Keratinocyte (primary cell): Measurements from ENCODE around the gene ZCCHC24. TPM values are rescaled to one million over a fixed set of nuclear protein-coding genes. Genes with fewer than 3 reads are reported as not detected.

Experiments used
- DNase-seq: peaks from one replicate; pipeline ENCODE4 v3.0.0-alpha.2; 2011; ENCODE audit warnings: low read depth, missing footprints, low spot score
- FAIRE-seq: peaks from 2 replicates; lab custom pipeline; 2011; peaks lifted over from hg19 to GRCh38; lab: Jason Lieb, UNC
- H2AFZ ChIP-seq: 2 replicates; pipeline ENCODE4 v1.6.0; 2012; ENCODE audit warnings: low read length, control low read depth, inconsistent platforms; ENCODE audit not compliant: control insufficient read depth
- H3K27ac ChIP-seq: 2 replicates; pipeline ENCODE4 v1.5.1; 2011; ENCODE audit warnings: low read length; ENCODE audit not compliant: control insufficient read depth, insufficient read depth
- H3K27me3 ChIP-seq: 3 replicates; pipeline ENCODE4 v1.6.0; 2011; ENCODE audit warnings: low read length; ENCODE audit not compliant: control insufficient read depth, insufficient read depth; ENCODE audit errors: extremely low read depth
- H3K36me3 ChIP-seq, 2 experiments: 2 replicates in 1 of 2; 3 replicates in 1 of 2; pipeline ENCODE4 v1.5.1; 2011; ENCODE audit warnings: low read length in 2 of 2, mild to moderate bottlenecking in 1 of 2; ENCODE audit not compliant: control insufficient read depth in 2 of 2, insufficient read depth in 2 of 2; ENCODE audit errors: extremely low read depth in 1 of 2
- H3K4me1 ChIP-seq: 3 replicates; pipeline ENCODE4 v1.5.1; 2011; ENCODE audit warnings: low read length; ENCODE audit not compliant: control insufficient read depth, insufficient read depth; ENCODE audit errors: extremely low read depth
- H3K4me2 ChIP-seq: 3 replicates; pipeline ENCODE4 v1.6.0; 2011; ENCODE audit warnings: low read depth, low read length; ENCODE audit not compliant: control insufficient read depth, insufficient read depth; ENCODE audit errors: extremely low read depth
- H3K4me3 ChIP-seq, 3 experiments: fragments of 200-600 bp in 1 of 3; sonication (generic) in 1 of 3; 2 replicates in 2 of 3; 3 replicates in 1 of 3; pipeline ENCODE4 v1.5.1; 2011 to 2016; ENCODE audit warnings: low read length in 3 of 3, mild to moderate bottlenecking in 3 of 3, control low read depth in 2 of 3, inconsistent platforms in 1 of 3, low read depth in 1 of 3, mixed read lengths in 1 of 3, mixed run types in 1 of 3, moderate library complexity in 1 of 3; ENCODE audit not compliant: control insufficient read depth in 2 of 3, insufficient read depth in 2 of 3; ENCODE audit errors: extremely low read depth in 1 of 3
- H3K79me2 ChIP-seq: 2 replicates; pipeline ENCODE4 v1.6.0; 2012; ENCODE audit warnings: low read length; ENCODE audit not compliant: control insufficient read depth, insufficient read depth
- H3K9ac ChIP-seq: 3 replicates; pipeline ENCODE4 v1.6.0; 2011; ENCODE audit warnings: low read length; ENCODE audit not compliant: control insufficient read depth, insufficient read depth; ENCODE audit errors: extremely low read depth
- H3K9me1 ChIP-seq: 3 replicates; pipeline ENCODE4 v1.6.0; 2011; ENCODE audit warnings: low read length; ENCODE audit not compliant: control insufficient read depth, insufficient read depth; ENCODE audit errors: extremely low read depth
- H3K9me3 ChIP-seq: 2 replicates; pipeline ENCODE4 v1.5.1; 2012; ENCODE audit warnings: low read depth, low read length; ENCODE audit not compliant: control insufficient read depth
- H4K20me1 ChIP-seq: 3 replicates; pipeline ENCODE4 v1.6.0; 2011; ENCODE audit warnings: low read length; ENCODE audit not compliant: control insufficient read depth, insufficient read depth; ENCODE audit errors: extremely low read depth
- EZH2 ChIP-seq: IDR thresholded peaks from one replicate; pipeline ENCODE4 v1.6.1; 2012; ENCODE audit warnings: inconsistent platforms, mild to moderate bottlenecking, low read length, moderate library complexity
- dilution Hi-C: fragments of 300-500 bp; cut with MboI; formaldehyde crosslinking; loops from one replicate; pipeline ENCODE4 v1.7.0; 2020; ENCODE audit warnings: low sequenced_read_pairs; ENCODE audit not compliant: extremely low pct_ligation_motif_present
- polyA plus RNA-seq, 5 experiments: library from polyadenylated mRNA; depleted of rRNA in 3 of 5; stranded (reverse) in 3 of 5; stranded (forward) in 1 of 5; unstranded in 1 of 5; fragments of >200 nt; gene quantifications; 1 replicate in 1 of 5; 2 replicates in 3 of 5; 3 replicates in 1 of 5; pipeline versions ENCODE4 v1.2.1 to v1.2.3, GENCODE V29; 2011 to 2012; ENCODE audit warnings: missing spikeins in 2 of 5, low read depth in 1 of 5, low replicate concordance in 1 of 5
- TF ChIP-seq, protein P1 (sequence below), 3 experiments: IDR thresholded peaks in 1 of 3; conservative IDR thresholded peaks in 1 of 3; optimal IDR thresholded peaks in 1 of 3; 2 replicates in 2 of 3; 3 replicates in 1 of 3; pipeline versions ENCODE3 to v1.5.1; 2011; ENCODE audit warnings: low read length in 3 of 3, mild to moderate bottlenecking in 3 of 3, moderate library complexity in 2 of 3, control low read depth in 1 of 3, inconsistent platforms in 1 of 3; ENCODE audit not compliant: insufficient read depth in 2 of 3; ENCODE audit errors: extremely low read depth in 1 of 3

The ZCCHC24 gene
- polyA plus RNA-seq, 1 donor (not counting 4 experiments of a cell fraction or from before 2014, with no cell fraction given), result 0.96 TPM

DNA sequence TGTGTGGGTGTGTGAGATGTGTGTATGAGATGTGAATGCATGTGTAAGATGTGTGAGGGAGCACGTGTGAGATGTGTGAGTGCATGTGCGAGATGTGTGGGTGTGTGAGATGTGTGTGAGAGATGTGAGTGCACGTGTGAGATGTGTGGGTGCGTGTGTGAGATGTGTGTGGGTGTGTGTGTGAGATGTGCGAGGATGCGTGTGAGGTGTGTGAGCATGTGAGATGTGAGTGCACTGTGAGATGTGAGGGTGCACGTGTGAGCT lies 67.1 kb downstream of the ZCCHC24 start:
- Histone ChIP-seq H3K9me3 (no peaks in the 10 kb centered on the region), H4K20me1 (no peaks in the 10 kb centered on the region), H3K9me1 (no peaks in the 10 kb centered on the region), H3K9ac (no peak overlapping the region), H3K4me2 (no peak overlapping the region), H3K27me3 (peaks cover 18% of the 10 kb centered on the region), H3K36me3 (no peaks in the 10 kb centered on the region), H3K79me2 (no peaks in the 10 kb centered on the region), H2AFZ (no peak overlapping the region), H3K4me3 (no peak overlapping the region), H3K27ac (no peak overlapping the region), H3K4me1 (no peaks in the 10 kb centered on the region)
- FAIRE-seq, result no peak
- TF ChIP-seq, protein P1, sequence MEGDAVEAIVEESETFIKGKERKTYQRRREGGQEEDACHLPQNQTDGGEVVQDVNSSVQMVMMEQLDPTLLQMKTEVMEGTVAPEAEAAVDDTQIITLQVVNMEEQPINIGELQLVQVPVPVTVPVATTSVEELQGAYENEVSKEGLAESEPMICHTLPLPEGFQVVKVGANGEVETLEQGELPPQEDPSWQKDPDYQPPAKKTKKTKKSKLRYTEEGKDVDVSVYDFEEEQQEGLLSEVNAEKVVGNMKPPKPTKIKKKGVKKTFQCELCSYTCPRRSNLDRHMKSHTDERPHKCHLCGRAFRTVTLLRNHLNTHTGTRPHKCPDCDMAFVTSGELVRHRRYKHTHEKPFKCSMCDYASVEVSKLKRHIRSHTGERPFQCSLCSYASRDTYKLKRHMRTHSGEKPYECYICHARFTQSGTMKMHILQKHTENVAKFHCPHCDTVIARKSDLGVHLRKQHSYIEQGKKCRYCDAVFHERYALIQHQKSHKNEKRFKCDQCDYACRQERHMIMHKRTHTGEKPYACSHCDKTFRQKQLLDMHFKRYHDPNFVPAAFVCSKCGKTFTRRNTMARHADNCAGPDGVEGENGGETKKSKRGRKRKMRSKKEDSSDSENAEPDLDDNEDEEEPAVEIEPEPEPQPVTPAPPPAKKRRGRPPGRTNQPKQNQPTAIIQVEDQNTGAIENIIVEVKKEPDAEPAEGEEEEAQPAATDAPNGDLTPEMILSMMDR (optimal IDR thresholded peaks at IDR 0.05 in 1 of 3, IDR thresholded peaks at IDR 0.05 in 1 of 3, conservative IDR thresholded peaks at IDR 0.05 in 1 of 3; ENCODE audit: extremely low read depth in 1 of 3, insufficient read depth in 2 of 3, low read length in 3 of 3), result no peak
- no peak for TF ChIP-seq EZH2
- dilution Hi-C loops, result no loop called here
- no peak for DNase-seq

DNA sequence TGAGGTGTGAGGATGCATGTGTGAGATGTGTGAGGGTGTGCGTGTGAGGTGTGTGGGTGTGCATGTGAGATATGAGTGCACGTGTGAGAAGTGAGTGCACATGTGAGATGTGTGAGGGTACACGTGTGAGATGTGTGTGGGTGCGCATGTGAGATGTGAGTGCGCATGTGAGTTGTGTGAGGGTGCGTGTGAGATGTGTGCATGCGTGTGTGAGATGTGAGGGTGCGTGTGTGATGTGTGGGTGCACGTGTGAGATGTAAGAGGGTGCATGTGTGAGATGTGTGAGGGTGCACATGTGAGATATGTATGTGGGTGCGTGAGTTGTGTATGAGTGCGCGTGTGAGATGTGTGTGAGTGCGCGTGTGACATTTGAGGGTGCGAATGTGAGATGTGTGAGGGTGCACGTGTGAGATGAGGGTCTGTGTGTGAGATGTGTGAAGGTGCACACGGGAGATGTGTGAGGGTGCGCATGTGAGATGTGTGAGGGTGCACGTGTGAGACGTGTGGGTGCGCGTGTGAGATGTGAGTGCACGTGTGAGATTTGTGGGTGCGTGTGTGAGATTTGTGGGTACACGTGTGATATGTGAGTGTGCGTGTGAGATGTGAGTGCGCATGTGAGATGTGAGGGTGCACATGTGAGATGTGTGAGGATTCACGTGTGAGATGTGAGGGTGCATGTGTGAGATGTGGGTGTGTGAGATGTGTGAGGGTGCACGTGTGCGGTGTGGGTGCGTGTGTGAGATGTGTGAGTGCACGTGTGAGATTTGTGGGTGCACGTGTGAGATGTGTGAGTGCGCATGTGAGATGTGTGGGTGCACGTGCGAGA lies 67.7 kb downstream of the ZCCHC24 start:
- H3K4me1 ChIP-seq, result no peaks in the 10 kb centered on the region
- H3K9ac ChIP-seq, result no peak overlapping the region
- H4K20me1 ChIP-seq, result no peaks in the 10 kb centered on the region
- H2AFZ ChIP-seq, result no peak overlapping the region
- H3K4me3 ChIP-seq, result no peak overlapping the region
- no peaks in the 10 kb centered on the region for H3K9me3 ChIP-seq
- FAIRE-seq, result no peak
- dilution Hi-C loops, result no loop called here
- no peak for DNase-seq
- H3K27ac ChIP-seq, result no peak overlapping the region
- no peaks in the 10 kb centered on the region for H3K36me3 ChIP-seq
- no peaks in the 10 kb centered on the region for H3K79me2 ChIP-seq
- H3K27me3 ChIP-seq, result peaks cover 18% of the 10 kb centered on the region
- H3K9me1 ChIP-seq, result no peaks in the 10 kb centered on the region
- no peak for TF ChIP-seq EZH2
- TF ChIP-seq, protein P1 (optimal IDR thresholded peaks at IDR 0.05 in 1 of 3, IDR thresholded peaks at IDR 0.05 in 1 of 3, conservative IDR thresholded peaks at IDR 0.05 in 1 of 3; ENCODE audit: extremely low read depth in 1 of 3, insufficient read depth in 2 of 3, low read length in 3 of 3), result no peak
- H3K4me2 ChIP-seq, result no peak overlapping the region
